HCT116 (cell line): ENCODE measurements around the gene PTPN1. TPM values are rescaled to one million over a fixed set of nuclear protein-coding genes. Genes with fewer than 3 reads are reported as not detected.

Source experiments
- ATAC-seq: fragments of 200-7000 bp; cut with Tn5 transposase; 2 replicates; pipeline ENCODE4 v1.9.1; 2020; ENCODE audit warnings: mild to moderate bottlenecking, moderate library complexity
- BruUV-seq: library from RNA; stranded (reverse); fragments of 400-500 nt; replicated peaks from 2 replicates; lab custom pipeline; 2021; lab: Mats Ljungman, UMichigan
- CTCF ChIA-PET: fragments of 300-600 bp; sonication (Branson Sonifier 250); formaldehyde crosslinking; loops from one replicate; lab custom pipeline; 2021; ENCODE audit warnings: antibody characterized with exemption; lab: Charles Lee
- POLR2A ChIA-PET: fragments of 300-600, 350-600 bp; sonication (Branson Sonifier 250); formaldehyde crosslinking; loops from one replicate; lab custom pipeline; 2021; ENCODE audit warnings: antibody characterized with exemption; lab: Charles Lee
- RAD21 ChIA-PET, 2 experiments: fragments of 300-600 bp; sonication (Branson Sonifier 250); formaldehyde crosslinking; loops; one replicate each; lab custom pipeline; 2023; ENCODE audit warnings: low total read pairs in 2 of 2; ENCODE audit not compliant: uncharacterized antibody in 2 of 2, unreplicated experiment in 2 of 2, low non-redundant PET in 1 of 2; lab: Charles Lee
- DNase-seq: peaks from one replicate; pipeline ENCODE4 v3.0.0-alpha.2; 2010; ENCODE audit warnings: low read depth, low spot score
- H2AFZ ChIP-seq: fragments of 200-600 bp; shearing (Covaris generic), sonication (generic); 2 replicates; pipeline ENCODE4 v1.6.1; 2017; ENCODE audit warnings: low read depth, mixed run types, mixed read lengths, antibody characterized with exemption, low read length; ENCODE audit not compliant: poor library complexity, severe bottlenecking
- H3K27ac ChIP-seq: 2 replicates; pipeline ENCODE4 v1.5.1; 2012; ENCODE audit warnings: low read depth, low read length
- H3K27me3 ChIP-seq: fragments of 200-600 bp; sonication (generic); 2 replicates; pipeline ENCODE4 v1.6.1; 2016; ENCODE audit warnings: mixed run types, low read length, mixed read lengths; ENCODE audit not compliant: insufficient read depth
- H3K36me3 ChIP-seq, 2 experiments: fragments of 200-500 bp in 1 of 2; fragments of 200-600 bp in 1 of 2; sonication (Bioruptor generic) in 1 of 2; sonication (generic) in 1 of 2; 2 replicates each; pipeline versions ENCODE4 v1.5.1 to v1.6.1; 2014 to 2016; ENCODE audit warnings: low read length in 2 of 2, inconsistent platforms in 1 of 2, mixed read lengths in 1 of 2, mixed run types in 1 of 2; ENCODE audit not compliant: insufficient read depth in 2 of 2, control insufficient read depth in 1 of 2
- H3K4me1 ChIP-seq, 2 experiments: fragments of 200-600 bp in 1 of 2; sonication (generic) in 1 of 2; 2 replicates each; pipeline versions ENCODE4 v1.5.1 to v1.6.1; 2012 to 2017; ENCODE audit warnings: low read length in 2 of 2, inconsistent platforms in 1 of 2, mild to moderate bottlenecking in 1 of 2, mixed read lengths in 1 of 2, mixed run types in 1 of 2, moderate library complexity in 1 of 2; ENCODE audit not compliant: insufficient read depth in 2 of 2, control insufficient read depth in 1 of 2
- H3K4me2 ChIP-seq: fragments of 200-600 bp; sonication (generic); 2 replicates; pipeline ENCODE4 v1.6.1; 2017; ENCODE audit warnings: mixed run types, low read length, mixed read lengths
- H3K4me3 ChIP-seq, 2 experiments: fragments of 200-600 bp in 1 of 2; sonication (generic) in 1 of 2; replicated peaks in 1 of 2; 2 replicates each; pipeline ENCODE4 v1.5.1; 2011 to 2016; ENCODE audit warnings: low read length in 2 of 2, control low read depth in 1 of 2, low read depth in 1 of 2, mild to moderate bottlenecking in 1 of 2, mixed read lengths in 1 of 2, mixed run types in 1 of 2
- H3K79me2 ChIP-seq: fragments of 200-600 bp; sonication (generic); 2 replicates; pipeline ENCODE4 v1.6.1; 2017; ENCODE audit warnings: mild to moderate bottlenecking, mixed run types, low read length, moderate library complexity, mixed read lengths; ENCODE audit not compliant: insufficient read depth
- H3K9ac ChIP-seq: fragments of 200-600 bp; sonication (generic); 2 replicates; pipeline ENCODE4 v1.6.1; 2016; ENCODE audit warnings: low read length, mixed read lengths
- H3K9me2 ChIP-seq: fragments of 200-600 bp; sonication (generic), shearing (Covaris generic); 2 replicates; pipeline ENCODE4 v1.6.1; 2017; ENCODE audit warnings: mixed run types, mild to moderate bottlenecking, moderate library complexity; ENCODE audit not compliant: insufficient read depth
- H3K9me3 ChIP-seq, 2 experiments: fragments of 200-500 bp in 1 of 2; fragments of 200-600 bp in 1 of 2; sonication (Bioruptor generic) in 1 of 2; sonication (generic) in 1 of 2; 2 replicates each; pipeline ENCODE4 v1.6.1; 2014 to 2017; ENCODE audit warnings: low read length in 2 of 2, mixed read lengths in 2 of 2, inconsistent platforms in 1 of 2, low read depth in 1 of 2, mild to moderate bottlenecking in 1 of 2, mixed run types in 1 of 2, moderate library complexity in 1 of 2; ENCODE audit not compliant: control insufficient read depth in 1 of 2, insufficient read depth in 1 of 2
- H4K20me1 ChIP-seq: fragments of 200-600 bp; sonication (generic), shearing (Covaris generic); 2 replicates; pipeline ENCODE4 v1.6.1; 2017; ENCODE audit warnings: mixed run types, mild to moderate bottlenecking, moderate library complexity; ENCODE audit not compliant: insufficient read depth
- ATF3 ChIP-seq: IDR thresholded peaks from 2 replicates; pipeline ENCODE4 v1.6.1; 2012
- CBX3 ChIP-seq: IDR thresholded peaks from 2 replicates; pipeline ENCODE4 v1.6.1; 2012; ENCODE audit warnings: low read depth
- CTCF ChIP-seq, 3 experiments: fragments of 200-600 bp in 1 of 3; sonication (generic) in 1 of 3; IDR thresholded peaks in 2 of 3; conservative IDR thresholded peaks in 1 of 3; 2 replicates each; pipeline ENCODE4 v1.5.1; 2012 to 2017; ENCODE audit warnings: low read depth in 2 of 3, low read length in 2 of 3, antibody characterized with exemption in 1 of 3, borderline replicate concordance in 1 of 3, control low read depth in 1 of 3, mild to moderate bottlenecking in 1 of 3, mixed read lengths in 1 of 3, mixed run types in 1 of 3, moderate library complexity in 1 of 3; ENCODE audit not compliant: insufficient read depth in 1 of 3
- EGR1 ChIP-seq: IDR thresholded peaks from 2 replicates; pipeline ENCODE4 v1.6.1; 2012; ENCODE audit warnings: low read depth
- ELF1 ChIP-seq: IDR thresholded peaks from 2 replicates; pipeline ENCODE4 v1.6.1; 2012; ENCODE audit warnings: low read depth, borderline replicate concordance
- EZH2 ChIP-seq: fragments of 200-600 bp; sonication (generic); IDR thresholded peaks from 2 replicates; pipeline ENCODE4 v1.6.1; 2017; ENCODE audit warnings: antibody characterized with exemption, mixed run types
- EZH2phosphoT487 ChIP-seq: fragments of 200-600 bp; IDR thresholded peaks from 2 replicates; pipeline ENCODE4 v1.6.1; 2018; ENCODE audit warnings: antibody characterized with exemption, borderline replicate concordance
- JUND ChIP-seq: IDR thresholded peaks from 2 replicates; pipeline ENCODE4 v1.6.1; 2012
- POLR2AphosphoS5 ChIP-seq: IDR thresholded peaks from 2 replicates; pipeline ENCODE4 v1.6.1; 2011; ENCODE audit warnings: mild to moderate bottlenecking, low read depth, low read length, moderate library complexity
- RAD21 ChIP-seq: IDR thresholded peaks from 2 replicates; pipeline ENCODE4 v1.6.1; 2012; ENCODE audit warnings: low read depth, mild to moderate bottlenecking
- SIN3A ChIP-seq: IDR thresholded peaks from 2 replicates; pipeline ENCODE4 v1.6.1; 2012; ENCODE audit warnings: low read depth
- SP1 ChIP-seq: IDR thresholded peaks from 2 replicates; pipeline ENCODE4 v1.6.1; 2012; ENCODE audit warnings: low read depth
- SRF ChIP-seq: IDR thresholded peaks from 2 replicates; pipeline ENCODE4 v1.6.1; 2012; ENCODE audit warnings: low read depth
- TCF7L2 ChIP-seq: IDR thresholded peaks from 2 replicates; pipeline ENCODE4 v1.7.0; 2011; ENCODE audit warnings: borderline replicate concordance, inconsistent platforms; ENCODE audit not compliant: insufficient read depth, insufficient read length; ENCODE audit errors: extremely low read depth
- YY1 ChIP-seq: IDR thresholded peaks from 2 replicates; pipeline ENCODE4 v1.6.1; 2011; ENCODE audit warnings: low read length, low read depth, moderate library complexity, mild to moderate bottlenecking; ENCODE audit not compliant: insufficient replicate concordance; ENCODE audit errors: extremely low read depth
- ZBTB33 ChIP-seq: IDR thresholded peaks from 2 replicates; pipeline ENCODE4 v1.6.1; 2011; ENCODE audit warnings: mild to moderate bottlenecking, low read length, moderate library complexity; ENCODE audit not compliant: insufficient replicate concordance; ENCODE audit errors: extremely low read depth
- ZNF274 ChIP-seq: fragments of 200-500 bp; sonication (Bioruptor generic); IDR thresholded peaks from 2 replicates; pipeline ENCODE4 v1.6.1; 2014; ENCODE audit warnings: mild to moderate bottlenecking, low read depth, low read length, inconsistent platforms
- intact Hi-C: fragments of 100-400 bp; cut with micrococcal nuclease; formaldehyde crosslinking; loops from 2 replicates; pipeline ENCODE4 v1.10.0; 2022
- total RNA-seq: library from RNA; stranded (reverse); gene quantifications from one replicate; pipeline ENCODE4 v1.2.1, GENCODE V29; 2021; ENCODE audit not compliant: unreplicated experiment

Gene PTPN1
- total RNA-seq, 1 experiment from 2014 or later = 47.5 TPM

- TF ChIP-seq CTCF (IDR thresholded peaks at IDR 0.05 in 2 of 3, conservative IDR thresholded peaks at IDR 0.05 in 1 of 3; ENCODE audit: borderline replicate concordance in 1 of 3, insufficient read depth in 1 of 3, low read depth in 2 of 3, low read length in 2 of 3) = no peak
- TF ChIP-seq SRF = no peak
- no peak for TF ChIP-seq EZH2phosphoT487
- no peak for TF ChIP-seq JUND
Measured at GRCh38 chr20:50467718-50468356, 42.3 kb upstream of the PTPN1 start (continued).

- BruUV-seq = no TSS peak
- no peak overlapping the region for H3K4me2 ChIP-seq
- no peaks in the 10 kb centered on the region for H3K9me2 ChIP-seq
- no peaks in the 10 kb centered on the region for H3K79me2 ChIP-seq
- no peaks in the 10 kb centered on the region for H3K36me3 ChIP-seq
- DNase-seq (no peak), ATAC-seq (no peak)
- no peak overlapping the region for H3K4me3 ChIP-seq
- no peaks in the 10 kb centered on the region for H3K27me3 ChIP-seq
- H4K20me1 ChIP-seq = no peaks in the 10 kb centered on the region
- ChIA-PET CTCF (interaction anchor here (1.0 kb wide), 1 partner anchor 279 kb away, joined by 3 read pairs; no protein-coding TSS in a partner anchor), POLR2A (no interaction called here), RAD21 (no interaction called here)
- H3K9me3 ChIP-seq = no peaks in the 10 kb centered on the region
- H3K4me1 ChIP-seq = peaks cover 9 to 38% of the 10 kb centered on the region in 2 experiments; a peak in 3 of 4 replicates
- no peak overlapping the region for H3K27ac ChIP-seq
- no peak overlapping the region for H2AFZ ChIP-seq
- intact Hi-C loops = loop anchor here (10.0 kb wide), 1 partner anchor 494 kb away; no protein-coding TSS in a partner anchor
- H3K9ac ChIP-seq = no peak overlapping the region
- TF ChIP-seq SP1 = no peak
- no peak for TF ChIP-seq EZH2
- no peak for TF ChIP-seq ZBTB33
- no peak for TF ChIP-seq EZH2phosphoT487
- TF ChIP-seq RAD21 = no peak
- no peak for TF ChIP-seq ELF1
- TF ChIP-seq POLR2AphosphoS5 = no peak
- TF ChIP-seq ZNF274 = no peak
- no peak for TF ChIP-seq CTCF (IDR thresholded peaks at IDR 0.05 in 2 of 3, conservative IDR thresholded peaks at IDR 0.05 in 1 of 3; ENCODE audit: borderline replicate concordance in 1 of 3, insufficient read depth in 1 of 3, low read depth in 2 of 3, low read length in 2 of 3)
- no peak for TF ChIP-seq SRF
- no peak for TF ChIP-seq ATF3
- TF ChIP-seq YY1 = no peak
- no peak for TF ChIP-seq TCF7L2
- TF ChIP-seq SIN3A = no peak
- no peak for TF ChIP-seq EGR1
- TF ChIP-seq CBX3 = no peak
Measured at GRCh38 chr20:50468378-50468798, 41.8 kb upstream of the PTPN1 start.
